ENCODE results near the gene HCFC1R1. TPM values are rescaled to one million over a fixed set of nuclear protein-coding genes. Genes with fewer than 3 reads are reported as not detected.

Gene HCFC1R1
- total RNA-seq, 1 experiment from 2014 or later = 61.3 TPM

DNA sequence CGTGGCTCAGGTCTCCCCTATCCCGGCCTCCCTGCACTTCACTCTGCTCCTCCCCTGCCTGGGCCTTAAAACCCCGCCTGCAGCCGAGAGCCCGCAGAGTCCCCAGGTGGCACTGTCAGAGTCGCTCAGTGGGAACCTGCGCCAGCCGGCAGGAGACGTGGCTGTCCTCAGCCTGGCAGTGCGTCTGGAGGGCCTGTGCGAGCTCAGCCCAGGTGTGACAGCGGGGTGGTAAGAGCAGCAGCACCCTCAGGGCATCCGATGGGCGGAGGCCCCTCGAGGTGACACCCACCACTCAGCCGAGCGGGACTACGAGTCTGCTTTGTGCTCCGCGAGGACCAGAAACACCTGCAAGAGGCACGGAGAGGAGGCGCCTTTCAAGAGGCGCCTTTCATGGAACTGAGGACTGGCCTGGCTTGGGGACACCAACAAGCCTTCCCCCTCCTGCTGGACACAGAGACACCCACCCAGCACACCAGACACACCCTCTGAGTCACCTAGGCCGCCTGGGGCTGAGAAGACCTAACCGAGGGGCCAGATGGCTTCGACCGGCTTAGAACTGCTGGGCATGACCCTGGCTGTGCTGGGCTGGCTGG, 10.8 kb downstream of the HCFC1R1 start, which contains the start of gene CLDN9:
TSS of gene CLDN9 (plus strand) at position 96 of the 593 bp plus-strand sequence. CDS start at position 536, 440 bp downstream.
- no CpG with 5 or more reads among the region's 27 CpGs for WGBS (ENCODE audit: extremely low coverage, insufficient read length, low lambda C conversion rate)
- H3K23ac ChIP-seq (ENCODE audit: insufficient read length, low read depth, low read length) = no peak within 1 kb of the TSS
- no peak within 1 kb of the TSS for H2BK5ac ChIP-seq (ENCODE audit: insufficient read length, low read length)
- no peaks in the 10 kb centered on the region for H3K79me1 ChIP-seq (ENCODE audit: insufficient read depth, low read depth, low read length, poor library complexity, severe bottlenecking)
- no peaks in the 10 kb centered on the region for H3K27me3 ChIP-seq (ENCODE audit: insufficient read depth, low read length)
- no peak within 1 kb of the TSS for H2AFZ ChIP-seq (ENCODE audit: low read length)
- DNase-seq = peak; percentile 72
- H3K9ac ChIP-seq (ENCODE audit: extremely low read depth, insufficient read length, low read length) = no peak within 1 kb of the TSS
- TF ChIP-seq, protein P1, sequence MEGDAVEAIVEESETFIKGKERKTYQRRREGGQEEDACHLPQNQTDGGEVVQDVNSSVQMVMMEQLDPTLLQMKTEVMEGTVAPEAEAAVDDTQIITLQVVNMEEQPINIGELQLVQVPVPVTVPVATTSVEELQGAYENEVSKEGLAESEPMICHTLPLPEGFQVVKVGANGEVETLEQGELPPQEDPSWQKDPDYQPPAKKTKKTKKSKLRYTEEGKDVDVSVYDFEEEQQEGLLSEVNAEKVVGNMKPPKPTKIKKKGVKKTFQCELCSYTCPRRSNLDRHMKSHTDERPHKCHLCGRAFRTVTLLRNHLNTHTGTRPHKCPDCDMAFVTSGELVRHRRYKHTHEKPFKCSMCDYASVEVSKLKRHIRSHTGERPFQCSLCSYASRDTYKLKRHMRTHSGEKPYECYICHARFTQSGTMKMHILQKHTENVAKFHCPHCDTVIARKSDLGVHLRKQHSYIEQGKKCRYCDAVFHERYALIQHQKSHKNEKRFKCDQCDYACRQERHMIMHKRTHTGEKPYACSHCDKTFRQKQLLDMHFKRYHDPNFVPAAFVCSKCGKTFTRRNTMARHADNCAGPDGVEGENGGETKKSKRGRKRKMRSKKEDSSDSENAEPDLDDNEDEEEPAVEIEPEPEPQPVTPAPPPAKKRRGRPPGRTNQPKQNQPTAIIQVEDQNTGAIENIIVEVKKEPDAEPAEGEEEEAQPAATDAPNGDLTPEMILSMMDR (conservative IDR thresholded peaks at IDR 0.05) = no peak
- peak within 1 kb of the TSS; percentile 40 for H3K18ac ChIP-seq (ENCODE audit: insufficient read length, low read depth, low read length)
- H2AK5ac ChIP-seq (ENCODE audit: insufficient read length, low read length) = no peak within 1 kb of the TSS
- H4K5ac ChIP-seq (ENCODE audit: insufficient read length, low read depth, low read length) = no peak within 1 kb of the TSS
- no peak within 1 kb of the TSS for H2BK12ac ChIP-seq (ENCODE audit: insufficient read length, low read depth, low read length)
- peaks cover 51 to 80% of the 10 kb centered on the region in 2 experiments for H3K4me1 Mint-ChIP-seq
- H4K91ac ChIP-seq (ENCODE audit: insufficient read length, low read depth, low read length) = no peak within 1 kb of the TSS
- H4K8ac ChIP-seq (replicated peaks; ENCODE audit: insufficient read length, low read depth, low read length) = no peak within 1 kb of the TSS
- peak within 1 kb of the TSS; percentile 61 to 76 (median 75); a peak in 5 of 7 replicates for H3K27ac Mint-ChIP-seq
- H3T11ph ChIP-seq (ENCODE audit: low read length) = no peak within 1 kb of the TSS
- peaks cover 6% of the 10 kb centered on the region for H3K27me3 Mint-ChIP-seq (ENCODE audit: low read depth)
- no peaks in the 10 kb centered on the region for H3K9me3 ChIP-seq (ENCODE audit: control insufficient read depth, low read depth, low read length)
- H3K4me3 Mint-ChIP-seq = peak within 1 kb of the TSS; percentile 51 to 79
- peak within 1 kb of the TSS; percentile 30; the same call in 1 of the 2 replicates for H3K14ac ChIP-seq (ENCODE audit: insufficient read depth, low read length)
- H3K79me2 ChIP-seq (ENCODE audit: insufficient read depth, low read length) = peaks cover 9% of the 10 kb centered on the region; the same call in 1 of the 2 replicates
- H3K36me3 Mint-ChIP-seq (ENCODE audit: insufficient read depth in 1 of 3, low read depth in 3 of 3) = peaks cover 21 to 32% (median 30%) of the 10 kb centered on the region in 3 experiments
- no peak within 1 kb of the TSS for H2BK15ac ChIP-seq (ENCODE audit: low read depth, low read length)
- H3K9me3 Mint-ChIP-seq = no peaks in the 10 kb centered on the region
- no peak within 1 kb of the TSS for H3K56ac ChIP-seq (ENCODE audit: insufficient read length, low read depth, low read length)
- no peak within 1 kb of the TSS for H2BK120ac ChIP-seq (ENCODE audit: low read depth, low read length, poor library complexity, severe bottlenecking)
- H3K4ac ChIP-seq (ENCODE audit: low read depth, low read length) = no peak within 1 kb of the TSS
- peak within 1 kb of the TSS; percentile 37 for H3K4me2 ChIP-seq (ENCODE audit: insufficient read depth, insufficient read length, low read length)
- H3K23me2 ChIP-seq (ENCODE audit: insufficient read length, low read depth, low read length, poor library complexity, severe bottlenecking) = peaks cover 22% of the 10 kb centered on the region
- H2BK20ac ChIP-seq (ENCODE audit: low read depth, low read length, poor library complexity, severe bottlenecking) = no peak within 1 kb of the TSS
- H3K4me1 ChIP-seq (ENCODE audit: insufficient read depth, low read length) = no peaks in the 10 kb centered on the region; the same call in 1 of the 2 replicates
- H4K20me1 ChIP-seq (ENCODE audit: control insufficient read depth, insufficient read depth, insufficient read length) = no peaks in the 10 kb centered on the region
- H3K27ac ChIP-seq (ENCODE audit: insufficient read length, low read depth, low read length) = no peak within 1 kb of the TSS

All from H9 (cell line).